Activated T-helper 9 cell treated with anti-CD3 and anti-CD28 coated beads, Interleukin-2, amount 50 U/mL, for 16 hours (primary cell): ENCODE data around the gene TIAM2.

Experiments used
- DNase-seq: peaks from one replicate; pipeline ENCODE4 v3.0.0-alpha.2; 2020; ENCODE audit warnings: low read depth

The TIAM2 gene

GRCh38 chr6:155024391-155025027 is 29.4 kb downstream of the TIAM2 start:
- DNase-seq, result no peak

GRCh38 chr6:155026022-155026705 is 31.0 kb downstream of the TIAM2 start:
- DNase-seq, result no peak

GRCh38 chr6:155026706-155027045 is 31.6 kb downstream of the TIAM2 start:
- DNase-seq, result no peak

- DNase-seq, result no peak
These were observed 35.1 kb downstream of the TIAM2 start for GRCh38 chr6:155030148-155030720.

GRCh38 chr6:155031091-155031490 is 36.0 kb downstream of the TIAM2 start:
- DNase-seq, result no peak

GRCh38 chr6:155033021-155033791 is 38.1 kb downstream of the TIAM2 start:
- no peak for DNase-seq

GRCh38 chr6:155036907-155037306 is 41.8 kb downstream of the TIAM2 start:
- DNase-seq, result no peak

- no peak for DNase-seq
These were observed 43.0 kb downstream of the TIAM2 start for GRCh38 chr6:155038104-155038503.

GRCh38 chr6:155038527-155038926 is 43.4 kb downstream of the TIAM2 start:
- no peak for DNase-seq

GRCh38 chr6:155039618-155040017 is 44.5 kb downstream of the TIAM2 start:
- no peak for DNase-seq

- DNase-seq, result no peak
These were observed 45.0 kb downstream of the TIAM2 start for GRCh38 chr6:155040154-155040553.

GRCh38 chr6:155040901-155041650 is 46.0 kb downstream of the TIAM2 start:
- no peak for DNase-seq

GRCh38 chr6:155041741-155042279 is 46.7 kb downstream of the TIAM2 start:
- DNase-seq, result no peak

- no peak for DNase-seq
These were observed 47.9 kb downstream of the TIAM2 start for GRCh38 chr6:155042983-155043382.

GRCh38 chr6:155045561-155046404 is 50.7 kb downstream of the TIAM2 start:
- no peak for DNase-seq

- no peak for DNase-seq
These were observed 52.4 kb downstream of the TIAM2 start for GRCh38 chr6:155047523-155047922.

GRCh38 chr6:155050311-155050710 is 55.2 kb downstream of the TIAM2 start:
- peak; percentile 12 for DNase-seq

- no peak for DNase-seq
These were observed 59.6 kb downstream of the TIAM2 start for GRCh38 chr6:155054491-155055250.

GRCh38 chr6:155055729-155056128 is 60.6 kb downstream of the TIAM2 start:
- DNase-seq, result no peak

GRCh38 chr6:155056756-155057155 is 61.6 kb downstream of the TIAM2 start:
- DNase-seq, result no peak
